SU-DHL-6 (cell line): ENCODE measurements around the gene BICD1.
"Not testable (repeated sequence)": the region's sequence is repeated elsewhere in the genome, so short reads cannot be mapped to it uniquely, and the experiment has no call there.

Source experiments
- H2AFZ ChIP-seq: fragments of 200-600 bp; sonication (generic); 2 replicates; pipeline ENCODE4 v1.6.1; 2014; ENCODE audit warnings: low read depth, mild to moderate bottlenecking, moderate library complexity, mixed read lengths, antibody characterized with exemption, low read length; ENCODE audit not compliant: severe bottlenecking
- H3F3A ChIP-seq: fragments of 200-600 bp; shearing (Covaris generic); 2 replicates; pipeline ENCODE4 v1.6.0; 2016; ENCODE audit warnings: antibody characterized with exemption, mild to moderate bottlenecking; ENCODE audit not compliant: insufficient read depth
- H3K27ac ChIP-seq: fragments of 200-600 bp; sonication (generic); 2 replicates; pipeline ENCODE4 v1.5.1; 2016; ENCODE audit warnings: low read depth, mild to moderate bottlenecking, low read length, moderate library complexity, mixed read lengths
- H3K27me3 ChIP-seq: fragments of 200-600 bp; sonication (generic), shearing (Covaris generic); 2 replicates; pipeline ENCODE4 v1.6.0; 2014; ENCODE audit warnings: mild to moderate bottlenecking, low read length
- H3K36me3 ChIP-seq: fragments of 200-600 bp; sonication (generic); 2 replicates; pipeline ENCODE4 v1.6.1; 2014; ENCODE audit warnings: mild to moderate bottlenecking, low read length, mixed read lengths
- H3K4me2 ChIP-seq: fragments of 300-600, 200-600 bp; shearing (Covaris generic), sonication (generic); 2 replicates; pipeline ENCODE4 v1.6.0; 2014; ENCODE audit warnings: low read length, low read depth, mild to moderate bottlenecking; ENCODE audit not compliant: poor library complexity, severe bottlenecking
- H3K4me3 ChIP-seq: fragments of 200-600 bp; sonication (generic); 2 replicates; pipeline ENCODE4 v1.5.1; 2014; ENCODE audit warnings: antibody characterized with exemption, low read length, mild to moderate bottlenecking, mixed read lengths; ENCODE audit not compliant: insufficient read depth, poor library complexity, severe bottlenecking
- H3K79me2 ChIP-seq: fragments of 200-600 bp; sonication (generic); 2 replicates; pipeline ENCODE4 v1.6.1; 2014; ENCODE audit warnings: mild to moderate bottlenecking, low read length, moderate library complexity; ENCODE audit not compliant: insufficient read depth
- H3K9ac ChIP-seq: fragments of 200-600 bp; sonication (generic); 2 replicates; pipeline ENCODE4 v1.7.0; 2014; ENCODE audit warnings: mild to moderate bottlenecking, low read length
- H3K9me2 ChIP-seq: fragments of 200-600 bp; sonication (generic); replicated peaks from 2 replicates; pipeline ENCODE4 v1.6.1; 2014; ENCODE audit warnings: low read length; ENCODE audit not compliant: insufficient read depth
- H3K9me3 ChIP-seq: fragments of 200-600 bp; sonication (generic); 2 replicates; pipeline ENCODE4 v1.6.1; 2014; ENCODE audit warnings: low read length, mixed read lengths; ENCODE audit not compliant: insufficient read depth
- H4K20me1 ChIP-seq: fragments of 200-600 bp; sonication (generic); 2 replicates; pipeline ENCODE4 v1.6.1; 2014; ENCODE audit warnings: low read depth, mild to moderate bottlenecking, antibody characterized with exemption, low read length, moderate library complexity, mixed read lengths
- EZH2phosphoT487 ChIP-seq: fragments of 200-600 bp; sonication (generic), shearing (Covaris generic); conservative IDR thresholded peaks from 2 replicates; pipeline ENCODE4 v1.6.1; 2018; ENCODE audit warnings: mild to moderate bottlenecking, antibody characterized with exemption, low read length, moderate library complexity, mixed read lengths
- TF ChIP-seq, protein P1 (sequence below): fragments of 200-600 bp; sonication (generic); IDR thresholded peaks from one replicate; pipeline ENCODE4 v1.5.1; 2017; ENCODE audit warnings: antibody characterized with exemption, mild to moderate bottlenecking, low read length, moderate library complexity; ENCODE audit not compliant: insufficient read depth, poor library complexity, severe bottlenecking

The BICD1 gene

DNA sequence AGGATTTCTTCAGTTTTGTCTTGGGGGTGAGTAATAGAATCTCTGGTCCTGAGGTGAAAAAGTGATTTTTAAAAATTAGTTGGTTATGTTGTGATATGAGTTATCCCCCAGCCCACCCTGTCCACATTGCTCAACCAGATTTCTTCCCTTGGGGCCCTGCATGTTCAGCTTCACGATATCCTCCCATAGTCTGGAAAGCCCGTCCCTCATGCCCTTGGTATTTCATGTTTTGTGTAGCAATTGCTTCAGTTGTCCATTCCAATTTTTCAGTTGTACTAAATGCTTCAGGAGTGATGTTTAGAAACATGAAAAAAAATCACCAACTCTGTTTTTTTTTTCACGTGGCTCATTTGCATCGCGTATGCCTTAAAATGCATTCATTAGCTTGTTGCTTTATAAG is 17.5 kb upstream of the BICD1 start:
- Histone ChIP-seq H3K9me2 (no peaks in the 10 kb centered on the region), H3K27me3 (no peaks in the 10 kb centered on the region), H3K27ac (no peak overlapping the region), H4K20me1 (no peaks in the 10 kb centered on the region), H2AFZ (no peak overlapping the region), H3K4me3 (no peak overlapping the region), H3K36me3 (no peaks in the 10 kb centered on the region), H3K9ac (no peak overlapping the region), H3K79me2 (no peaks in the 10 kb centered on the region), H3F3A (no peaks in the 10 kb centered on the region), H3K4me2 (no peak overlapping the region), H3K9me3 (no peaks in the 10 kb centered on the region)
- no peak for TF ChIP-seq EZH2phosphoT487
- TF ChIP-seq, protein P1, sequence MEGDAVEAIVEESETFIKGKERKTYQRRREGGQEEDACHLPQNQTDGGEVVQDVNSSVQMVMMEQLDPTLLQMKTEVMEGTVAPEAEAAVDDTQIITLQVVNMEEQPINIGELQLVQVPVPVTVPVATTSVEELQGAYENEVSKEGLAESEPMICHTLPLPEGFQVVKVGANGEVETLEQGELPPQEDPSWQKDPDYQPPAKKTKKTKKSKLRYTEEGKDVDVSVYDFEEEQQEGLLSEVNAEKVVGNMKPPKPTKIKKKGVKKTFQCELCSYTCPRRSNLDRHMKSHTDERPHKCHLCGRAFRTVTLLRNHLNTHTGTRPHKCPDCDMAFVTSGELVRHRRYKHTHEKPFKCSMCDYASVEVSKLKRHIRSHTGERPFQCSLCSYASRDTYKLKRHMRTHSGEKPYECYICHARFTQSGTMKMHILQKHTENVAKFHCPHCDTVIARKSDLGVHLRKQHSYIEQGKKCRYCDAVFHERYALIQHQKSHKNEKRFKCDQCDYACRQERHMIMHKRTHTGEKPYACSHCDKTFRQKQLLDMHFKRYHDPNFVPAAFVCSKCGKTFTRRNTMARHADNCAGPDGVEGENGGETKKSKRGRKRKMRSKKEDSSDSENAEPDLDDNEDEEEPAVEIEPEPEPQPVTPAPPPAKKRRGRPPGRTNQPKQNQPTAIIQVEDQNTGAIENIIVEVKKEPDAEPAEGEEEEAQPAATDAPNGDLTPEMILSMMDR: no peak

DNA sequence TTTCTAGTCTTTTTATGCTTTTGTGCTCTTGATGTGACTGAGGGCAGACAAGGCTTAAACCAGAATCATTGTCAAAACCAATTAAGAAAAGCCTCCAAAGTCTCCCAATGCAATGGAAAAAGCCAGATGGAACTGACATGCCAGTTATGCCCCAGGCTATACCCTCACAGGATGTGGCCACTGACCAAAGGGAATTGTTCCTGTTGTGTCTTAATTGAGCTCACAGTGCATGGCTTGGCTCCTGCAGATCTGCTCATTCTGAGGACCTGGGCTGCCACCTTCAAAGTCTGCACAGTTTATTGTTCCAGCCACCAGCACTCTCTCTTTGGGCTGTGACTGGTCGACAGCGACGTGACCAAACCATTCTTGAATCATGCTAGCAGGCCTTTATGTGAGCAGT is 17.1 kb upstream of the BICD1 start:
- Histone ChIP-seq H4K20me1 (no peaks in the 10 kb centered on the region), H3K4me2 (no peak overlapping the region), H3K4me3 (no peak overlapping the region), H3K27ac (no peak overlapping the region), H3K9me2 (no peaks in the 10 kb centered on the region), H3K27me3 (no peaks in the 10 kb centered on the region), H3K9ac (no peak overlapping the region), H3K79me2 (no peaks in the 10 kb centered on the region), H2AFZ (no peak overlapping the region), H3K36me3 (no peaks in the 10 kb centered on the region), H3K9me3 (no peaks in the 10 kb centered on the region), H3F3A (no peaks in the 10 kb centered on the region)
- TF ChIP-seq, protein P1: no peak
- no peak for TF ChIP-seq EZH2phosphoT487

DNA sequence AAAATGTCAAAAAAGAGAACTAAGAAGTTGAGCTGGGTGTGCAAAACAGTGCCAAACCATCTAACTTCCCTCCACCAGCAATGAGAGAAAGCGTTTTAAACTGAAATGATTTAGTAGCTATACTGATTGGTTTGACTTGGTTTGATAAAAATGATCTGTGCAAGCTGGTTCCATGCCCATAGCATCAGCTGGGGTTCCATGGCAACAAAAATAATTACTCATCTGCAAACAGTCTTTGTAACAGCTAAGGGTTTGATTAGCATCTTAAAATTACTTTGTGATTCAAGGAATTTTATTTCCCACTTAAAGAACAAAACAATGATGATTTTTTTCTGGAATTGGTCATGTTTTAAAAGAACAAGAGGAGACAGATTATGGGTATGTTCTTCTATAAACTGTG is 15.0 kb upstream of the BICD1 start:
- Histone ChIP-seq H3K9ac (no peak overlapping the region), H3K79me2 (no peaks in the 10 kb centered on the region), H3K27ac (no peak overlapping the region), H3K27me3 (no peaks in the 10 kb centered on the region), H3K4me3 (no peak overlapping the region), H3K9me2 (no peaks in the 10 kb centered on the region), H2AFZ (no peak overlapping the region), H3K4me2 (no peak overlapping the region), H3F3A (no peaks in the 10 kb centered on the region), H3K36me3 (no peaks in the 10 kb centered on the region), H3K9me3 (no peaks in the 10 kb centered on the region), H4K20me1 (no peaks in the 10 kb centered on the region)
- no peak for TF ChIP-seq EZH2phosphoT487
- TF ChIP-seq, protein P1: no peak

DNA sequence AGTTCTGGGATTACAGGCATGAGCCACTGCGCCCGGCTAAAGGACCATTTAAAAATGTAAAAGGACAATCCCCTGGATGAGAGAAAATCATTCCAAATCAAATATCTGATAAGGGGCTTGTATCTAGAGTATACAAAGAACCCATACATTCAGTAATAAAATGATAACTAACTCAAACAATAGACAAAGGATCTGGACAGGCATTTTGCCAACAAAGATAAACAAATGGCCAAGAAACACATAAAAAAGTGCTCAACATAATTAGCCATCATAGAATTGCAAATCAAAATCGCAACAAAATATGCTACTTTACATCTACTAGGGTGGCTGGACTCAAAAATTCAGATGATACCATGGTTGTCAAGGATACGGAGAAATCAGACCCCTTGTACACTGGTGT is 8.5 kb upstream of the BICD1 start:
- Histone ChIP-seq H3K36me3 (no peaks in the 10 kb centered on the region), H3K9me2 (no peaks in the 10 kb centered on the region), H3F3A (0 out of 2 replicates have a peak, but pooled peaks cover 2% of the 10 kb centered on the region), H3K4me3 (no peak overlapping the region), H3K27me3 (no peaks in the 10 kb centered on the region), H3K4me2 (no peak overlapping the region), H3K79me2 (no peaks in the 10 kb centered on the region), H3K9ac (no peak overlapping the region), H4K20me1 (no peaks in the 10 kb centered on the region), H3K27ac (no peak overlapping the region), H3K9me3 (no peaks in the 10 kb centered on the region), H2AFZ (no peak overlapping the region)
- no peak for TF ChIP-seq EZH2phosphoT487
- TF ChIP-seq, protein P1: no peak

DNA sequence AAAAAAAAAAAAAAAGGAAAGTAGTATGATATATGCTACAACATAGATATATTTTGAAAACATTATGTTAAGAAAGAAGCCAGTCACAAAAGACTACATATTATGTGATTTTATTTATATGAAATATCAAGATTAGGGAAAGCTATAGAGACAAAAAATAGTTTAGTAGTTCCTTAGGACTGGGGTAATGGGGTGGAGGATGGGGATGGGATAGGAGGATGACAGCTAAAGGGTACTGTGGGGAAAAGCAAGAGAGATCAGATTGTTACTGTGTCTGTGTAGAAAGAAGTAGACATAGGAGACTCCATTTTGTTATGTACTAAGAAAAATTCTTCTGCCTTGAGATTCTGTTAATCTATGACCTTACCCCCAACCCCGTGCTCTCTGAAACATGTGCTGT is 7.4 kb upstream of the BICD1 start:
- not testable (repeated sequence) for H3K9me3 ChIP-seq, H4K20me1 ChIP-seq, H3F3A ChIP-seq, H3K4me3 ChIP-seq, H2AFZ ChIP-seq, H3K27me3 ChIP-seq, H3K4me2 ChIP-seq, H3K9me2 ChIP-seq, H3K27ac ChIP-seq, H3K36me3 ChIP-seq, H3K79me2 ChIP-seq, H3K9ac ChIP-seq
